Measurements from ENCODE around the gene C10orf105.

Gene C10orf105

DNA sequence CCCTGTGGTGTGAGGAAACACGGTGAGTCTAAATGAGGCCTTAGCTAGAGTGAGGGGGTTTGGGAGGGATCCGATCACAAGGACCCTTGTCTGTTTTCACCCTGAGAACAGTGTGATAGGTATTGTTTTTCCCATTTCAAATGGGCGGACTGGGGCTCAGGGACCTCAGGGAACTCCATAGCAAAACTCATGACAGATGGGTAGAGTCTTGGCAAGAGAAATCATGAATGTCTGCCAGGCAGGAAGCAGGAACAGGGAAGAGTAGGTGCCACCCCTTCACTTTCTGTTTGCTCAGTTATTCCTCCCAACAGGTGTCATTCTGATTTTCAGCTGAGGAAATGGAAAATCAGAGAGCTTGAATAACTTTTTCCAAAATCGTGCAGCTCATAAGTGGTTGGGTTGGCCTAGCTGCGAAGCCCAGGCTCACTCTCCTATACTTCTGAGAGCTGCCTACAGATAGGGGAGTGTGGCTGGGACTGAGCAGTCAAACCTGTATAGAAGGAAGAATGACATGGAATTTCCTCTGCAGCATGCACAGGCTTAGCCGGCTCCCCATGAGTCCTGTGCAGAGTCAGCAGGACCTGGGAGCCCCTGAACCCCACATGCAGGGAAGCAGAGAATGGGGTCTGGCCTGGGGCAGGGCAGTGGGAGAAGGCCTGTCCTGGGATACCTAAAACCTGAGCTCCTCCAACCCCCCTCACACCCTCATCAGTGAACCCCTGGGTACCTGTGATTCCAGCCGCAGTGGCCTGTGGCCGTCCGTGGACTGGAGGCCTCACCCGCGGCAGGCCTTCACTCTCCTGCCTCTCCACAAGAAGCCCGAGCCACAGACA is 17.6 kb upstream of the C10orf105 start:
- DNase-seq = no peak

- DNase-seq = no peak
Measured at GRCh38 chr10:71736570-71736952, 17.0 kb upstream of the C10orf105 start.

- peak; percentile 74 for DNase-seq
Measured at GRCh38 chr10:71735709-71736569, 16.4 kb upstream of the C10orf105 start.

GRCh38 chr10:71734797-71735196 is 15.2 kb upstream of the C10orf105 start:
- DNase-seq = no peak

DNA sequence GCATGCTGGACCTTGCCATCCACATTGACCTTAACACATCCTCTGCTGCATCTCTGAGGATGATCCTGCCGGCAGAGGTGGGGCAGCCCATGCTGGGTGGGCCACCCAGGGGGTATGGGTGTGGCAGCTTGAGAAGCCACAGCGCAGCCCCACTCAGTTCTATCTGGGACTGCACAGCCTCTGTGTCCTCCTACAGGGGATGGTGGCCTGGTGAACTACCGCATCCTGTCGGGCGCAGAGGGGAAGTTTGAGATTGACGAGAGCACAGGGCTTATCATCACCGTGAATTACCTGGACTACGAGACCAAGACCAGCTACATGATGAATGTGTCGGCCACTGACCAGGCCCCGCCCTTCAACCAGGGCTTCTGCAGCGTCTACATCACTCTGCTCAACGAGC is 12.2 kb upstream of the C10orf105 start:
- DNase-seq = peak; percentile 31

DNA sequence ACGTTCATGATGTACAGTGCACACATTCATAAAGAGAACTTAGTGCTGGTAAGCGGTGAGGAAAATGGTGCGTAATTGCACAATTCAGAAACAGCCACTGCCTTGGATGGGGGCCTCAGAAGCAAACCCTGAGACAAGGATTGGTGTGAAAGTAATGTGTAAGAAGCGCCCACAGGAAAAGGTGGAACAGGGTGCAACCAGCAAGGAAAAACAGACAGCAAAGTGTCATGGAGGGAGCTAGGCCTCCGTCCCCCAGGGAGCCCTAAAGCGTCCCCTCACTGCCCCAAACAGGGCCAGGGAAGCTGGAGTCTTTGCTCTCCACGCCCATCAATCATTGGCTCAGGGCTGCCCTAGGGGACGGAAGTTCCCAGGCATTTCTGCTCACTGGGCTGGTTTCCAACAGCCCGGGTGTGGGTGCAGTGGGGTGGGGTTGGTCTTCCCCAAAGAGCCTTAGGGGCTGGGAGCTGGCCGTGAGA is 9.6 kb upstream of the C10orf105 start:
- no peak for DNase-seq

DNA sequence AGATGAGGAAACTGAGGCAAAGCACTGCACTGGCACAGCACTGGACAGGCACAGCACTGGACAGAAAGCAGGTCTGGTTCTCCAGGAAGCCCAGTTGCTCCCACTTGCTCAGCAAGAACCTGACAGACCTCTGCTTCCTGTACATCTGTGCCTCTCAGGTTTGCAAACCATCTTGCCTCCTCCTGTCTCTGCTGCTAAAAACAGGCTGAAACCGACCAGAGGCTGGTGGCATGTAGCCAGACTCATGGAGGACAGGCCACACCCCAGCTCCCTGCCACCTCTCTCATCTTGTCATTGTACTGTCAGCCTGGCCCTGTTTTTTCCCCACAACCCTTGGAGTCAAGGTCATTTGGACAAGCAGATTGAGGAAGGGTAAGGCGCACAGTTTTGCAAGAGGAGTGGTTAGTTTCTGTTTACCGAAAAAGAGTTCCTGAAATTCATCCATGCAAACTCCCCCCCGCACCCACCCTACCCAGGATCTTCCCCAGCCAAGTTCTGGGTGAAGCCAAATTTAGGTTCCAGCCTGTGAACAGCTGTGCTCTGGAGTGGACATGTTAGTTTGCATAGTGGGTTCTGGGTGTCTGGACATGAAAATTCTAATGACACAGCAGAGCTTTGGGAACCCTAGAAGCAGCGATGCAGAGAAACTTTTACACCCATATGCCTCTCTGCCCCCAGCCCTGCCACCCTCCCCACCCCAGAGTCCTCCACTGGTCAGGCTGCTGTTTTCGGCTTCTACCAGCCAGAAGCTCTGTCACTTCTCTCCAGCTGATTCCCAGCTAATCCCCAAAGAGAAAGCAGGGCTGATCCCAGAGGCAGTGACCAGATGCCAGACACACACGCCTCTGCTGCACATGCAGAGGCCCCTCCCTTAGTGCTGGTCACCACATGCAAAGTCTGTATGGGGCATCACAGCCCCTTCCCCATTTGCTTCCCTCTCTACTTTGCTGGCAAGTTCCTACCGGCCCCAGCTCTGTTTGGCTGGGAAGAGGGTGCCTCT is 8.5 kb upstream of the C10orf105 start:
- DNase-seq = peak; percentile 73

- DNase-seq = peak; percentile 72
Measured at GRCh38 chr10:71727105-71727737, 7.6 kb upstream of the C10orf105 start.

DNA sequence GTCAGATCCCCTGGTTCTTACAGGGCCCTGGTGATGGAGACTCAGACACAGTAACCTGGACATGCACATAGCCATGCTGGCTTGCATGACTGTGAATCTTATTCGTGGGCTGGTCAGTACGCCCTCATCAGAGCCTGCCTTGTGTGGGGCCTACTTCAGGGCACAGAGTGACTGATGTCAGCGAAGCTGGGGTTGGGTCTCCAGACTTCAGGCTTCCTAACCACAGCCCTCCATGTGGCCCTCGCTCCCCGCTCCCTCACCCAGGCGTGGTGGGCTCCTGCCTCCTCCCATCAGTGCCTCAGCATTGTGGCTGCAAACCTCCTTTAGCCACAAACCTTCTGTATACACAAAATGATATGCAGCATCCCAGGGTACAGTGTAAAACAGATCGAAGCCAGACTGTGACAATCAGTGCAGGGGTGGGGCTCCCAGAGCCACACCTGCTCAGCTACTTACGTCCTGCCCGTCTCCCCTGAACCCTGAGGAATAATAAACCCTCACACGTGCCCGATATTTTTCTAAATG is 7.1 kb upstream of the C10orf105 start:
- peak; percentile 57 for DNase-seq

- peak; percentile 62 for DNase-seq
Measured at GRCh38 chr10:71725998-71726579, 6.5 kb upstream of the C10orf105 start.

DNA sequence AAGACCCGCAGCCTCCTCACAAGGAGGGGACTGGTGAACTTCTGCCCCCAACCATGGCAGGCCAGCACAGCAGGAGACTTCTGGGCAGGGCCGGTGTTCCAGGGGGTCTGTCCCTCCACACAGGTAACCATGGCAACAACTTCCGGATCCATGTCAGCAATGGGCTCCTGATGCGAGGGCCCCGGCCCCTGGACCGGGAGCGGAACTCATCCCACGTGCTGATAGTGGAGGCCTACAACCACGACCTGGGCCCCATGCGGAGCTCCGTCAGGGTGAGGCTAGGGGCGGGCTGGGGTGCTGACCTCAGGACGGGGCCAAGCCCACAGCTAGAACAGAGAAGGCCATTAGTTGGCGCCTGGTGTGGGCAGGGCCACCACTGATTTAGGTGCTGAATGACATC is 5.7 kb upstream of the C10orf105 start:
- no peak for DNase-seq

DNA sequence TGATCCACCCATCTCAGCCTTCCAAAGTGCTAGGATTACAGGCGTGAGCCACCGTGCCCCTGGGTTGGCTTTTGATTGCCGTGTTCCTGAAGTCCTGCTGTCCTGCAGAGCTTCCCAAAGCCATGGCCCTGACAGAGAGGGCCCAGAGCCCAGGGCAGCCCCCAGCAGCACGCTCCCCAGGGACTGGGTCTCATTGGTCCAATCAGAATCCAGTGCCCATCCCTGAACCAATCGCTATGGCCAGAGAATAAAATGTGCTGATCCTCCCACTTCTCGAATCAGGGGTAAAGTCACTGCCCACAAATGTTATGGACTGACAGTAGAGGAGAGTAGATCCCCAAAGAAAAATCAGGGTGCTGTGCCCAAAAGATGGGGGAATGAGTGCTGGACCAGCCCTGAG is 5.0 kb upstream of the C10orf105 start:
- DNase-seq = no peak

- DNase-seq = no peak
Measured at GRCh38 chr10:71723311-71723710, 3.7 kb upstream of the C10orf105 start.

GRCh38 chr10:71722849-71723248 is 3.3 kb upstream of the C10orf105 start:
- no peak for DNase-seq

DNA sequence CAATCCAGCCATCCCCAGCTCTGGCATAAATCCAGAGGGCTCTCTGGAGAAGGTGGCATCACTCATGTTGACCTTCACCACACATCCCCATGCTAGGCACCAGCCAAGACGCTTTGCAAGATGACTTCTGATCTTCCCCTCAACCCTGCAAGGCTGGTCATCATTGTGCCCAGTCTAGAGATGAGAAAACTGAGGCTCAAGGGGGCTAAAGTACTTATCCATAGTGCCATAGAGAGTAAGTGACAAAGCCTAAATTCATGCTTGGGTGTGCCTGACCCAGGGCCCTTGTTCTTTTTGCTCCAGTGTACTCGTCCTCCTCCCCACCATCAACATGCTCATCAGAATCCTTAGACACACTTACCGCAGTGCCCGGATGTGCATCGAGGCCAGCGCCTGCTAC is 1.7 kb upstream of the C10orf105 start:
- DNase-seq = no peak

GRCh38 chr10:71720288-71720687 is 710 bp upstream of the C10orf105 start:
- no peak for DNase-seq

- DNase-seq = no peak
Measured at GRCh38 chr10:71719042-71719441, 536 bp downstream of the C10orf105 start.

- no peak for DNase-seq
Measured at GRCh38 chr10:71718165-71718698, 1.3 kb downstream of the C10orf105 start.

DNA sequence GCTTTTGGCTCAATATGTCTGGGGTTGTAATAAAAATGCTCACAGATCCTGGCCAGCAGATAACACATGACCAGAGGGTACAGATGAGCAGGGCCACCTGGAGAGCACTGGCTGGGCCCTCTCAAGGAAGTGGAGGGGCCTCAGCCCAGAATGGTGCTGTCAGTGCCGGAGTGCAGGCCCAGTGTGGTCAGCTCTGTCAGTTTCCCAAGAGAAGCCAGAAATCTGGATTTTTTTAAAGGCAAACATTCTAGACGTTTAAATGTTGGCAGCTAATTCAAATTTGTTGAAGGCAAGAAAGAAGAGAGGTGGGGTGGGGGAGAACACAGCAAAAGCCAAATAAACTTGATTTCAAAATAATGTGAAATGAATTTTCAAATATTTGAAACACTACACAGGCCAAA is 2.0 kb downstream of the C10orf105 start:
- DNase-seq = no peak

GRCh38 chr10:71717056-71717455 is 2.5 kb downstream of the C10orf105 start:
- DNase-seq = no peak

DNA sequence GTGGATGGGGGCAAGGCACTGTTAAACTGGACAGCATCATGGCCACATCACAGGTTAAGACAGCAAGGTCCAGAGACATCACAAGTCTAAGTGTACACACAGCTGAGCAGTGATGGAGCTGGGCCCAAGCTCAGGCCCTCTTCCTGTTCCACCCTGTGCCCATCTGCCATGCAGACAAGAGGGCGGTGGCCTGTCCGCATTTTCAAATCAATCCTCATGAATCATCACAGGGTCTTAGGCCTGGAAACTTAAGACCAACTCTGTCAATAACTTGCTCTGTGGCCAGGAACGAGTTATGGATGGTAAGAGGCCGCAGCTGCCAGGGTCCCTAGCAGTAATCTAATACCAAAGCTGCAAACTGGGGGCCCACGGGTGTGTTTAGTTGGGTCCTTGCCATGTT is 3.2 kb downstream of the C10orf105 start:
- no peak for DNase-seq

All from CD4-positive, alpha-beta T cell treated with Interleukin-10 for 1 hour (primary cell).